ENCODE results near the gene ZNF789.

The ZNF789 gene

GRCh38 chr7:99448855-99449254 lies 23.8 kb upstream of the ZNF789 start:
- ATAC-seq (replicated peaks), result no peak
- no peak overlapping the region for H3K27ac Mint-ChIP-seq
- no peaks in the 10 kb centered on the region for H3K9me3 Mint-ChIP-seq
- H3K4me3 Mint-ChIP-seq, result no peak overlapping the region
- H3K4me1 Mint-ChIP-seq (ENCODE audit: low read depth in 2 of 2), result peaks cover 7% of the 10 kb centered on the region in 2 donors
- H3K36me3 Mint-ChIP-seq (ENCODE audit: insufficient read depth), result peaks cover 34% of the 10 kb centered on the region
- H3K27me3 Mint-ChIP-seq, result no peaks in the 10 kb centered on the region
- DNase-seq, result no peak

DNA sequence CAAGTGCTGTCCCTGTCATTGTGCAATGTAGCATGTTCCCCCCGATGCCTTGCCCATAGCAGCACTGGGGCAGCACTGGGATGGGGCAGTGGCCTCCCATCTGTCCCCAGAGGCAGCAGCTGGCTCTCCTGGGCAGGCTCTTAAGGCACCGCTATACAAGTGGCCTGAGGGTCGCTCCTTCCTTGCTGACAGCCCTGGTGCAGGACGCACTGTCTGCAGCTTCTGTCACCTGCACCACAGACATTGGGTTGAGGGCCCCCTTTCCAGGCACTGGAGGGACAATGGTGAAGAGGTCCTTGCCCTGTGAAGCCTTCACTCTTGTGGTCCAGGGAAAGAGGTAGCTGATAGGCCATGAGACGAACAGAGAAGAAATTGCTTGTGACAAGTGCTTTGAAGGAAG lies 23.4 kb upstream of the ZNF789 start:
- no peaks in the 10 kb centered on the region for H3K27me3 Mint-ChIP-seq
- DNase-seq (no peak), ATAC-seq (replicated peaks) (no peak)
- no peaks in the 10 kb centered on the region for H3K9me3 Mint-ChIP-seq
- no peak overlapping the region for H3K4me3 Mint-ChIP-seq
- H3K4me1 Mint-ChIP-seq (ENCODE audit: low read depth in 2 of 2), result peaks cover 7% of the 10 kb centered on the region in 2 donors
- H3K36me3 Mint-ChIP-seq (ENCODE audit: insufficient read depth), result peaks cover 36% of the 10 kb centered on the region
- peak overlapping the region; percentile 36 to 72 for H3K27ac Mint-ChIP-seq

GRCh38 chr7:99451936-99452335 lies 20.8 kb upstream of the ZNF789 start:
- H3K27ac Mint-ChIP-seq, result no peak overlapping the region
- H3K27me3 Mint-ChIP-seq, result no peaks in the 10 kb centered on the region
- no peaks in the 10 kb centered on the region for H3K9me3 Mint-ChIP-seq
- H3K4me1 Mint-ChIP-seq (ENCODE audit: low read depth in 2 of 2), result peaks cover 5 to 7% of the 10 kb centered on the region in 2 donors
- ATAC-seq (replicated peaks) (no peak), DNase-seq (no peak)
- H3K36me3 Mint-ChIP-seq (ENCODE audit: insufficient read depth), result peaks cover 35% of the 10 kb centered on the region
- H3K4me3 Mint-ChIP-seq, result no peak overlapping the region

DNA sequence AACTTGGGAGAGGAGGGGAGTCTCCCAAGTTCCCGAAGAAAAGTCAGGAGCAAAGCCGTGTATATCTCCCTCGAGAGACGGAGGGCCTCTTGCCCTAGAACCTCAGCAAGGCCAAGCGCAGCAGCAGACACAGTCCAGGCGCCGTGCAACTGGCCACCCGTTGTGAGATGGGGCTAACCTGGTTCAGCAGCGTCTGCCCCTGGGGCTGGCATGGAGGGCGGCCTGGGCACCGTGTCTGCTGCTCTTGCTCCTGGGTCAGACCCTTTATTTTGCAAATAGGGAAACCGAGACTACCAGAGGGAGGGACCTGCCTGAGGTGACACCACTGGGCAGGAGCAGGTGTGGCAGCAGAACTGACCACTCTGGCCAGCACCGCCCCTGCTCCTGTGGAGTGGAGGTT lies 20.1 kb upstream of the ZNF789 start:
- Mint-ChIP-seq H3K27ac (no peak overlapping the region), H3K4me1 (ENCODE audit: low read depth in 2 of 2) (peaks cover 5 to 7% of the 10 kb centered on the region in 2 donors), H3K27me3 (no peaks in the 10 kb centered on the region), H3K4me3 (no peak overlapping the region), H3K9me3 (no peaks in the 10 kb centered on the region), H3K36me3 (ENCODE audit: insufficient read depth) (peaks cover 32% of the 10 kb centered on the region)
- DNase-seq (no peak), ATAC-seq (replicated peaks) (no peak)

GRCh38 chr7:99453105-99453504 lies 19.6 kb upstream of the ZNF789 start:
- ATAC-seq (replicated peaks) (no peak), DNase-seq (no peak)
- no peak overlapping the region for H3K4me3 Mint-ChIP-seq
- H3K9me3 Mint-ChIP-seq, result no peaks in the 10 kb centered on the region
- peak overlapping the region in 1 of 2 donors; percentile 26 for H3K27ac Mint-ChIP-seq
- peaks cover 32% of the 10 kb centered on the region for H3K36me3 Mint-ChIP-seq (ENCODE audit: insufficient read depth)
- no peaks in the 10 kb centered on the region for H3K27me3 Mint-ChIP-seq
- H3K4me1 Mint-ChIP-seq (ENCODE audit: low read depth in 2 of 2), result peaks cover 5 to 7% of the 10 kb centered on the region in 2 donors

DNA sequence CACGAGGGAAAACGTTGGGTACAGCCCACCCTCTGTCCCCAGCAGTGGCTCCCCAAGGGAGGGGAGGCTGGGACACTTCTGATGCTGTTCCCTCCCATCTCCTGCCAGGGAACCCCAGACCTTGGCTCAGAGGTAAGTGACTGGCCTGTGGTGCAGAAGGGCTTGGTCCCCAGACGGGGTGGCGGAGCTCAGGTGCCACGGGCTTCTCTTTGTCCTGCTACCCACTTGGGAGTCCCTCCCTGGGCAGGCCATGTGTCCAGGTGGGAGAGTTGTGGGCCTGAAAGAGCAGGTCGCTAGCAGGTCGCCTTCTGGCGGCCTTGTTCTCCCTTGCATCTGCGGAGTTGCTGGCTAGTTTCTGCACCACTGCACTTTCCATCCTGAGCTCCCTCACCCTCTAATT lies 16.8 kb upstream of the ZNF789 start:
- no peaks in the 10 kb centered on the region for H3K9me3 Mint-ChIP-seq
- H3K27ac Mint-ChIP-seq, result peak overlapping the region in 1 of 2 donors; percentile 7
- no peak for ATAC-seq (replicated peaks)
- no peak for DNase-seq
- H3K36me3 Mint-ChIP-seq (ENCODE audit: insufficient read depth), result peaks cover 42% of the 10 kb centered on the region
- H3K4me1 Mint-ChIP-seq (ENCODE audit: low read depth in 2 of 2), result peaks cover 15 to 17% of the 10 kb centered on the region in 2 donors
- H3K27me3 Mint-ChIP-seq, result no peaks in the 10 kb centered on the region
- no peak overlapping the region for H3K4me3 Mint-ChIP-seq

GRCh38 chr7:99456288-99456687 lies 16.4 kb upstream of the ZNF789 start:
- H3K36me3 Mint-ChIP-seq (ENCODE audit: insufficient read depth), result peaks cover 42% of the 10 kb centered on the region
- H3K4me3 Mint-ChIP-seq, result no peak overlapping the region
- no peaks in the 10 kb centered on the region for H3K27me3 Mint-ChIP-seq
- DNase-seq, result no peak
- H3K9me3 Mint-ChIP-seq, result no peaks in the 10 kb centered on the region
- no peak for ATAC-seq (replicated peaks)
- no peak overlapping the region for H3K27ac Mint-ChIP-seq
- H3K4me1 Mint-ChIP-seq (ENCODE audit: low read depth in 2 of 2), result peaks cover 15 to 17% of the 10 kb centered on the region in 2 donors

DNA sequence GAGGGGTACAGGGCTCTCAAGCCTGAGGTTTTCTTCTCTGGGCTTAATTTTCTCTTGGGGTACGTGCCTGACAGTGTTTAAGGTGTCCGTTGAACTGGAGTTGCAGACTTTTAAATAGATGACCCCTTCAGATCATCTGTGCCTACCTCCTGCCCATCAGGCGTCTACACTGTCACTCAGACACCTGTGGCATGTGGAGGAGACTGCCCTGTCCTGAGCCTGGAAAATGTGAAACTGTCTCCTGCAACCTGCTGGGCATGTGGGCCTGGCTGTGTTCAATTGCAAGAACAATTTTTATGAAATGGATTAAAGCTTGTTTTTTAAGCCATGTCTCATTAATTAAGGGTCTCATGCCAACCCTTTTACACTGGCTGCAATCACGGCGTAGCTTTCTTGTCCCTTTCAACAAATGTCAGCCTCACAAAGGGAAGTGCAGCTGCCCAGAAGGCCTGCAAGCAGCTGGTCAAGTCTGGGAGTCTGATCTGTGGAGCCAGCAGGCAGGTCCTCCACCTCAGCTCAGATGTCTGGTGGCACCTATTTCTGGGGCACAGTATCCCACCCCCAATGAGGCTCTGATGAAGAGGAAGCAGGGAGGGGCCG lies 15.5 kb upstream of the ZNF789 start:
- H3K27me3 Mint-ChIP-seq, result no peaks in the 10 kb centered on the region
- DNase-seq (no peak), ATAC-seq (replicated peaks) (no peak)
- no peak overlapping the region for H3K4me3 Mint-ChIP-seq
- H3K9me3 Mint-ChIP-seq, result no peaks in the 10 kb centered on the region
- H3K4me1 Mint-ChIP-seq (ENCODE audit: low read depth in 2 of 2), result peaks cover 17% of the 10 kb centered on the region in 2 donors
- no peak overlapping the region for H3K27ac Mint-ChIP-seq
- peaks cover 42% of the 10 kb centered on the region for H3K36me3 Mint-ChIP-seq (ENCODE audit: insufficient read depth)

DNA sequence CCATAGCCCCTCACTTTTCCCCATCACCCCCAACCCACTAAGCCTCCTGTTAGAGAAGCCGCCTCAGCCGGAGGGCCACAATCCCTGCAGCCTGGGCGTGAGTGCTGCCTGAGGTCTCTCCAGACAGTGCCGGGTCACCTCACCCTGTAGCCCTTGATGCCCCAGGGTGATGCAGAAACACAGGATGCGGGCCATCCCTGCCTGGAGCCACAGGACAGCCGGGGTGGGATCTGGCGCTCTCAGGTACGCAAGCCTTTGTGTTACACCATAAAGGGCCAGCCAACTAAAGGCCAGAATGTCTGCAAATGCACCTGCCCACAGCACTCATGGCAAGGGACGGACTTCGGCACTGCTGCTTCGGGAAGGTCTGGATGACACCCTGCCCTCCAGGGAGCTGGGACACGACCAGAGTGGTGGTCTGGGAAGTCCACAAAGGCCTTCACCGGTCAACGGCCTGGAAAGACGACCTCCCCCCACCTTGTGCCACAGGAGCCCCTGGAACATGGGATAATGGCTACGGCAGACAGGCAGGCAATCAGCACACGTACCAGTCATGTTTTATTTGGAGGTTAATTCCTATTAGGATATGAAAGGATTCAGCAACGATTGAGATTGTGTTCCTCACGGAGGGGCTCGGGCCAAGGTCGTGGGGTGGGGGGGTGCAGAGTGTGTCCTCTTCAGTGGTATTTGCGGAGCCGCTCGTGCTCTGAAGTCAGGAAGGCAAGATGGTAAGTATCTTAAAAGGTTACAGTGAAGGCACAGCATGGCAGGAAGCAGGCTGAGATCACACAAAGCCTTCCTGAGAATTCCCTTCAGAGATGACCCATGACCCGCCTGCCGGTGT lies 14.8 kb upstream of the ZNF789 start:
- H3K36me3 Mint-ChIP-seq (ENCODE audit: insufficient read depth), result peaks cover 43% of the 10 kb centered on the region
- ATAC-seq (replicated peaks) (no peak), DNase-seq (no peak)
- no peak overlapping the region for H3K27ac Mint-ChIP-seq
- H3K27me3 Mint-ChIP-seq, result no peaks in the 10 kb centered on the region
- H3K4me1 Mint-ChIP-seq (ENCODE audit: low read depth in 2 of 2), result peaks cover 17 to 20% of the 10 kb centered on the region in 2 donors
- H3K9me3 Mint-ChIP-seq, result no peaks in the 10 kb centered on the region
- H3K4me3 Mint-ChIP-seq, result no peak overlapping the region

DNA sequence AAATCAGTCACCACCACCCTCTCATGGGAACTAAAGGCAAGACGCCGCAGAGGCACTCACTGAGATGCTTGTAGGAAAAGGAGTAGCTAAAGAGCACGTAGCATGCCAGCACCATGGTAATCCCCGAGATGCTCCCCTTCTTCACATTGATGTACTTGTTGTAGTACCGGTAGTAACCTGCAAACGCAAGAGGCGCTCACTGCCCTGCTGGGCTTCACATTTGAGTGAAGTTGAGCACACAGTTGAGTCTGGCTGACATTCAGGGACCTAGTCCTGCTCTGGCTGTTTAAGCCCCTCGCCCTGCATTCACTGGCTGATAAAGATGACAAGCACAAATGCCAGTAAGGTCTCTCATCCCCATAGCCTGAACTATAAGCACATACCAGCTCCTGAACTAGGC lies 13.6 kb upstream of the ZNF789 start:
- no peak for DNase-seq
- H3K4me3 Mint-ChIP-seq, result no peak overlapping the region
- ATAC-seq (replicated peaks), result peak; percentile 64
- H3K4me1 Mint-ChIP-seq (ENCODE audit: low read depth in 2 of 2), result peaks cover 22 to 27% of the 10 kb centered on the region in 2 donors
- H3K27ac Mint-ChIP-seq, result no peak overlapping the region
- H3K36me3 Mint-ChIP-seq (ENCODE audit: insufficient read depth), result peaks cover 36% of the 10 kb centered on the region
- H3K9me3 Mint-ChIP-seq, result no peaks in the 10 kb centered on the region
- no peaks in the 10 kb centered on the region for H3K27me3 Mint-ChIP-seq

- no peaks in the 10 kb centered on the region for H3K27me3 Mint-ChIP-seq
- H3K4me3 Mint-ChIP-seq, result no peak overlapping the region
- H3K36me3 Mint-ChIP-seq (ENCODE audit: insufficient read depth), result peaks cover 33% of the 10 kb centered on the region
- H3K4me1 Mint-ChIP-seq (ENCODE audit: low read depth in 2 of 2), result peaks cover 29 to 35% of the 10 kb centered on the region in 2 donors
- DNase-seq (no peak), ATAC-seq (replicated peaks) (no peak)
- H3K9me3 Mint-ChIP-seq, result no peaks in the 10 kb centered on the region
- peak overlapping the region; percentile 80 to 82 for H3K27ac Mint-ChIP-seq
Measured at GRCh38 chr7:99460651-99461050, 12.0 kb upstream of the ZNF789 start.

- Mint-ChIP-seq H3K4me3 (no peak overlapping the region), H3K36me3 (ENCODE audit: insufficient read depth) (peaks cover 33% of the 10 kb centered on the region), H3K4me1 (ENCODE audit: low read depth in 2 of 2) (peaks cover 32 to 41% of the 10 kb centered on the region in 2 donors), H3K9me3 (no peaks in the 10 kb centered on the region), H3K27me3 (no peaks in the 10 kb centered on the region), H3K27ac (peak overlapping the region in 1 of 2 donors; percentile 32)
- ATAC-seq (replicated peaks) (no peak), DNase-seq (no peak)
Measured at GRCh38 chr7:99461221-99461620, 11.5 kb upstream of the ZNF789 start.

- ATAC-seq (replicated peaks) (peak; percentile 2), DNase-seq (no peak)
- Mint-ChIP-seq H3K4me1 (ENCODE audit: low read depth in 2 of 2) (peaks cover 23 to 28% of the 10 kb centered on the region in 2 donors), H3K27ac (peak overlapping the region; percentile 92 to 97), H3K36me3 (ENCODE audit: insufficient read depth) (peaks cover 17% of the 10 kb centered on the region), H3K9me3 (no peaks in the 10 kb centered on the region), H3K27me3 (no peaks in the 10 kb centered on the region), H3K4me3 (peak overlapping the region; percentile 89 to 98)
Measured at GRCh38 chr7:99465421-99465768, 7.3 kb upstream of the ZNF789 start.

DNA sequence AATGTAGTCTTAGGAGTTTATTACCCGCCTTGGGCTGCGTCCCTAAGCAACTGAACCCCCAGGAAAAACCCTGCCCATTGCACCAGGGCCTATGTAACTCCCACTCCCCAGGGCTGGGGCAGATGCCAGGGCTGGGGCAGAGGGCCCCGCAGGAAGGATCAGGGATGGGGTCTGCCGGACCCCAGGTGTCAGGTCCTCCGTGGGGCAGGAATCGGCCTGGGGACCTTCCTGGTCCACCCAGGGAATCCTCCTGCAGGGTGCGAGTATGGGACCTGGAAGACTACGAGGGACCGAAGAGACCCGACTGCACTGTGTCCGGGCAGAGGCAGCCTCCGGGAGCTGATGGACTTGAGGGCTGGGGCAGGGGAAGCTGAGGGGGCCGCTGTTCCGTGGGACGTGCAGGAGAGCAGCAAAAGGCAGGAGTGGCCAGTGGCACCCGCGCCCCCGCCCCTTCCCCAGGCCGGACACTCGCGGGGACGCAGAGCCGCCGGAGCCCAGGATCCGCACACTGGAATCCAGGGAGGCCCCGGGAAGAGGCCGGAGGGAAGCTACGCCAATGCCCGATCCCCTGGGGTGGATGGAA lies 4.3 kb upstream of the ZNF789 start:
- no peak for ATAC-seq (replicated peaks)
- no peaks in the 10 kb centered on the region for H3K9me3 Mint-ChIP-seq
- no peak overlapping the region for H3K4me3 Mint-ChIP-seq
- H3K36me3 Mint-ChIP-seq (ENCODE audit: insufficient read depth), result peaks cover 33% of the 10 kb centered on the region
- H3K27me3 Mint-ChIP-seq, result no peaks in the 10 kb centered on the region
- peak overlapping the region in 1 of 2 donors; percentile 8 for H3K27ac Mint-ChIP-seq
- DNase-seq, result no peak
- H3K4me1 Mint-ChIP-seq (ENCODE audit: low read depth in 2 of 2), result peaks cover 31 to 32% of the 10 kb centered on the region in 2 donors

All from effector memory CD8-positive, alpha-beta T cell (primary cell).